Measurements from ENCODE around the gene COL19A1. TPM values are rescaled to one million over a fixed set of nuclear protein-coding genes. Genes with fewer than 3 reads are reported as not detected.

The COL19A1 gene
- total RNA-seq, 4 donors from 2014 or later, result 0.19 TPM; not detected in 3

GRCh38 chr6:70135219-70136160 is 269.1 kb downstream of the COL19A1 start:
- WGBS, 2 donors, result 57 to 69% methylated on average over 9 to 10 of the region's 10 CpGs
- Histone ChIP-seq H3K4me3 (no peak overlapping the region), H3K27ac (no peak overlapping the region), H3K4me1 (no peaks in the 10 kb centered on the region), H3K27me3 (no peaks in the 10 kb centered on the region), H3K36me3 (no peaks in the 10 kb centered on the region), H3K9me3 (no peaks in the 10 kb centered on the region)
- intact Hi-C loops (cut with DNase I), result no loop called here
- no peak for TF ChIP-seq POLR2A (IDR thresholded peaks at IDR 0.05)
- TF ChIP-seq CTCF (IDR thresholded peaks at IDR 0.05), result no peak
- no peak for DNase-seq

- Histone ChIP-seq H3K27ac (no peak overlapping the region), H3K27me3 (no peaks in the 10 kb centered on the region), H3K36me3 (no peaks in the 10 kb centered on the region), H3K9me3 (no peaks in the 10 kb centered on the region), H3K4me3 (no peak overlapping the region), H3K4me1 (no peaks in the 10 kb centered on the region)
- no peak for DNase-seq
- intact Hi-C loops (cut with DNase I), result no loop called here
- no peak for TF ChIP-seq POLR2A (IDR thresholded peaks at IDR 0.05)
- no peak for TF ChIP-seq CTCF (IDR thresholded peaks at IDR 0.05)
- WGBS, 2 donors, result 25 to 29% methylated on average over 1 of the region's 1 CpG
Observed at GRCh38 chr6:70136996-70137395, 270.6 kb downstream of the COL19A1 start.

- DNase-seq, result no peak
- Histone ChIP-seq H3K36me3 (no peaks in the 10 kb centered on the region), H3K4me1 (no peaks in the 10 kb centered on the region), H3K9me3 (no peaks in the 10 kb centered on the region), H3K4me3 (no peak overlapping the region), H3K27me3 (no peaks in the 10 kb centered on the region), H3K27ac (no peak overlapping the region)
- intact Hi-C loops (cut with DNase I), result no loop called here
- no peak for TF ChIP-seq CTCF (IDR thresholded peaks at IDR 0.05)
- TF ChIP-seq POLR2A (IDR thresholded peaks at IDR 0.05), result no peak
- WGBS, 2 donors, result 38 to 45% methylated on average over 2 of the region's 2 CpGs
Observed at GRCh38 chr6:70140496-70140895, 274.1 kb downstream of the COL19A1 start.

GRCh38 chr6:70142034-70142433 is 275.7 kb downstream of the COL19A1 start:
- intact Hi-C loops (cut with DNase I), result no loop called here
- no peak overlapping the region for H3K4me3 ChIP-seq
- 60 to 63% methylated on average over 4 of the region's 4 CpGs for WGBS, 2 donors
- H3K9me3 ChIP-seq, result no peaks in the 10 kb centered on the region
- no peaks in the 10 kb centered on the region for H3K27me3 ChIP-seq
- no peaks in the 10 kb centered on the region for H3K4me1 ChIP-seq
- TF ChIP-seq POLR2A (IDR thresholded peaks at IDR 0.05), result no peak
- H3K27ac ChIP-seq, result no peak overlapping the region
- no peaks in the 10 kb centered on the region for H3K36me3 ChIP-seq
- no peak for DNase-seq

GRCh38 chr6:70145178-70145577 is 278.8 kb downstream of the COL19A1 start:
- WGBS, 2 donors, result 67 to 74% methylated on average over 2 of the region's 2 CpGs
- H3K4me1 ChIP-seq, result no peaks in the 10 kb centered on the region
- TF ChIP-seq CTCF (IDR thresholded peaks at IDR 0.05), result no peak
- TF ChIP-seq POLR2A (IDR thresholded peaks at IDR 0.05), result no peak
- no peak for DNase-seq
- no peaks in the 10 kb centered on the region for H3K36me3 ChIP-seq
- intact Hi-C loops (cut with DNase I), result no loop called here
- no peaks in the 10 kb centered on the region for H3K27me3 ChIP-seq
- H3K27ac ChIP-seq, result no peak overlapping the region
- no peaks in the 10 kb centered on the region for H3K9me3 ChIP-seq
- H3K4me3 ChIP-seq, result no peak overlapping the region
